HepG2 (cell line): ENCODE data around the gene SLA2. TPM values are rescaled to one million over a fixed set of nuclear protein-coding genes. Genes with fewer than 3 reads are reported as not detected.
A peak's percentile ranks its signal among the peaks of the same experiment; 100 is the strongest.

Experiments used
- BCL6 ChIP-seq: IDR thresholded peaks from 2 replicates; pipeline ENCODE4 v1.6.1; 2016; ENCODE audit warnings: missing genetic modification reagents, missing compliant biosample characterization
- EEA1 ChIP-seq: sonication (generic); formaldehyde crosslinking; IDR thresholded peaks from 2 replicates; pipeline ENCODE4 v1.5.1; 2020; ENCODE audit warnings: mild to moderate bottlenecking, missing genetic modification reagents, borderline replicate concordance
- FLYWCH1 ChIP-seq: sonication (generic); formaldehyde crosslinking; IDR thresholded peaks from 2 replicates; pipeline ENCODE4 v1.8.1; 2023; ENCODE audit warnings: mild to moderate bottlenecking, missing genetic modification reagents
- FOXK1 ChIP-seq: sonication (generic); formaldehyde crosslinking; IDR thresholded peaks from 2 replicates; pipeline ENCODE4 v1.4.0; 2020; ENCODE audit warnings: low read depth, missing genetic modification reagents, borderline replicate concordance
- HOXA3 ChIP-seq: sonication (generic); formaldehyde crosslinking; IDR thresholded peaks from 2 replicates; pipeline ENCODE4 v1.5.0; 2020; ENCODE audit warnings: missing genetic modification reagents
- PAXIP1 ChIP-seq: sonication (generic); formaldehyde crosslinking; conservative IDR thresholded peaks from 2 replicates; pipeline ENCODE4 v1.4.0; 2020; ENCODE audit warnings: mild to moderate bottlenecking, missing genetic modification reagents, moderate library complexity
- RAD21 ChIP-seq: fragments of 450-650 bp; formaldehyde crosslinking; IDR thresholded peaks from 2 replicates; pipeline ENCODE4 v1.5.0; 2020; ENCODE audit warnings: mild to moderate bottlenecking
- RCOR2 ChIP-seq: IDR thresholded peaks from 2 replicates; pipeline ENCODE4 v1.6.1; 2016; ENCODE audit warnings: missing biosample characterization, missing genetic modification reagents
- RNF2 ChIP-seq: fragments of 450-650 bp; conservative IDR thresholded peaks from 2 replicates; pipeline ENCODE4 v1.6.1; 2016; ENCODE audit warnings: low read depth
- TCF12 ChIP-seq, 2 experiments: fragments of 450-650 bp in 1 of 2; sonication (generic) in 1 of 2; formaldehyde crosslinking in 1 of 2; IDR thresholded peaks; 2 replicates each; pipeline versions ENCODE4 v1.6.1 to v1.8.0; 2017 to 2022; ENCODE audit warnings: antibody characterized with exemption in 1 of 2, mild to moderate bottlenecking in 1 of 2, missing genetic modification reagents in 1 of 2, moderate library complexity in 1 of 2
- TFE3 ChIP-seq: IDR thresholded peaks from 2 replicates; pipeline ENCODE4 v1.6.1; 2016
- THYN1 ChIP-seq: sonication (generic); formaldehyde crosslinking; IDR thresholded peaks from 2 replicates; pipeline ENCODE4 v1.8.1; 2023; ENCODE audit warnings: low read depth, mild to moderate bottlenecking, moderate library complexity, missing genetic modification reagents, borderline replicate concordance
- ZBTB20 ChIP-seq: sonication (generic); formaldehyde crosslinking; IDR thresholded peaks from 2 replicates; pipeline ENCODE4 v1.8.1; 2023; ENCODE audit warnings: missing genetic modification reagents, low read depth, mild to moderate bottlenecking, borderline replicate concordance
- ZFP1 ChIP-seq: IDR thresholded peaks from 2 replicates; pipeline ENCODE4 v1.6.1; 2016
- ZNF136 ChIP-seq: sonication (generic); formaldehyde crosslinking; IDR thresholded peaks from 2 replicates; pipeline ENCODE4 v1.8.1; 2022; ENCODE audit warnings: low read depth, mild to moderate bottlenecking, moderate library complexity, missing genetic modification reagents
- ZNF17 ChIP-seq: sonication (generic); formaldehyde crosslinking; IDR thresholded peaks from 2 replicates; pipeline ENCODE4 v1.5.0; 2020; ENCODE audit warnings: mild to moderate bottlenecking, missing genetic modification reagents
- ZNF382 ChIP-seq: sonication (generic); formaldehyde crosslinking; IDR thresholded peaks from 2 replicates; pipeline ENCODE4 v1.5.0; 2020; ENCODE audit warnings: missing genetic modification reagents, mild to moderate bottlenecking, borderline replicate concordance
- ZNF496 ChIP-seq: sonication (generic); formaldehyde crosslinking; IDR thresholded peaks from 2 replicates; pipeline ENCODE4 v1.8.1; 2023; ENCODE audit warnings: mild to moderate bottlenecking, moderate library complexity, missing genetic modification reagents; ENCODE audit not compliant: insufficient replicate concordance
- ZNF547 ChIP-seq: sonication (generic); formaldehyde crosslinking; IDR thresholded peaks from 2 replicates; pipeline ENCODE4 v1.5.1; 2020; ENCODE audit warnings: mild to moderate bottlenecking, missing genetic modification reagents
- ZNF678 ChIP-seq: sonication (generic); formaldehyde crosslinking; IDR thresholded peaks from 2 replicates; pipeline ENCODE4 v1.4.0; 2020; ENCODE audit warnings: mild to moderate bottlenecking, missing genetic modification reagents
- ZNF816 ChIP-seq: sonication (generic); formaldehyde crosslinking; IDR thresholded peaks from 2 replicates; pipeline ENCODE4 v1.8.0; 2022; ENCODE audit warnings: missing genetic modification reagents, mild to moderate bottlenecking, borderline replicate concordance
- ZSCAN30 ChIP-seq: sonication (generic); formaldehyde crosslinking; IDR thresholded peaks from 2 replicates; pipeline ENCODE4 v1.5.0; 2020; ENCODE audit warnings: mild to moderate bottlenecking, missing genetic modification reagents
- polyA plus RNA-seq, 8 experiments: library from polyadenylated mRNA; depleted of rRNA in 3 of 8; stranded (reverse) in 7 of 8; unstranded in 1 of 8; fragments of >200 nt; fragmentation: Illumina TruSeq in 4 of 8; extraction: Trizol in 4 of 8; gene quantifications; 2 replicates each; pipeline versions ENCODE4 v1.2.1 to v1.2.3, GENCODE V29; 2011 to 2016; ENCODE audit warnings: low read depth in 4 of 8, missing spikeins in 1 of 8, mixed read lengths in 1 of 8; ENCODE audit not compliant: insufficient read depth in 1 of 8
- total RNA-seq, 5 experiments: library from RNA; depleted of rRNA; stranded (reverse); fragments of >200 nt; fragmentation: Illumina TruSeq; extraction: Trizol; gene quantifications; 2 replicates each; pipeline ENCODE4 v1.2.3, GENCODE V29; 2016; ENCODE audit warnings: low read depth in 1 of 5
- TF ChIP-seq, protein P1 (sequence below): sonication (generic); formaldehyde crosslinking; IDR thresholded peaks from 2 replicates; pipeline ENCODE4 v1.5.0; 2020; ENCODE audit warnings: mild to moderate bottlenecking, missing genetic modification reagents

The SLA2 gene
- total and polyA plus RNA-seq, 2 of the 13 experiments (the other 11 are each of a cell fraction or from before 2014, with no cell fraction given) = 1.6 to 3.6 TPM

GRCh38 chr20:36605399-36606157 lies 40.4 kb downstream of the SLA2 start, which contains the start of gene RAB5IF (continued):
- peak; percentile 98 for TF ChIP-seq FOXK1 (CRISPR knock-in tag)
- TF ChIP-seq ZNF678 (CRISPR knock-in tag) = no peak; the same call in 1 of the 2 replicates
- no peak for TF ChIP-seq ZSCAN30
- no peak for TF ChIP-seq ZNF17 (CRISPR knock-in tag)
- TF ChIP-seq TFE3 (CRISPR knock-in tag) = peak; percentile 88
- peak; percentile 98 for TF ChIP-seq ZNF547
- TF ChIP-seq ZNF816 (CRISPR knock-in tag) = peak; percentile 99
- TF ChIP-seq, protein P1, sequence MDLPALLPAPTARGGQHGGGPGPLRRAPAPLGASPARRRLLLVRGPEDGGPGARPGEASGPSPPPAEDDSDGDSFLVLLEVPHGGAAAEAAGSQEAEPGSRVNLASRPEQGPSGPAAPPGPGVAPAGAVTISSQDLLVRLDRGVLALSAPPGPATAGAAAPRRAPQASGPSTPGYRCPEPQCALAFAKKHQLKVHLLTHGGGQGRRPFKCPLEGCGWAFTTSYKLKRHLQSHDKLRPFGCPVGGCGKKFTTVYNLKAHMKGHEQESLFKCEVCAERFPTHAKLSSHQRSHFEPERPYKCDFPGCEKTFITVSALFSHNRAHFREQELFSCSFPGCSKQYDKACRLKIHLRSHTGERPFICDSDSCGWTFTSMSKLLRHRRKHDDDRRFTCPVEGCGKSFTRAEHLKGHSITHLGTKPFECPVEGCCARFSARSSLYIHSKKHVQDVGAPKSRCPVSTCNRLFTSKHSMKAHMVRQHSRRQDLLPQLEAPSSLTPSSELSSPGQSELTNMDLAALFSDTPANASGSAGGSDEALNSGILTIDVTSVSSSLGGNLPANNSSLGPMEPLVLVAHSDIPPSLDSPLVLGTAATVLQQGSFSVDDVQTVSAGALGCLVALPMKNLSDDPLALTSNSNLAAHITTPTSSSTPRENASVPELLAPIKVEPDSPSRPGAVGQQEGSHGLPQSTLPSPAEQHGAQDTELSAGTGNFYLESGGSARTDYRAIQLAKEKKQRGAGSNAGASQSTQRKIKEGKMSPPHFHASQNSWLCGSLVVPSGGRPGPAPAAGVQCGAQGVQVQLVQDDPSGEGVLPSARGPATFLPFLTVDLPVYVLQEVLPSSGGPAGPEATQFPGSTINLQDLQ (CRISPR knock-in tag) = peak; percentile 93; the same call in 1 of the 2 replicates
- TF ChIP-seq ZNF496 (CRISPR knock-in tag) = no peak
- TF ChIP-seq THYN1 = no peak
- TF ChIP-seq RCOR2 (CRISPR knock-in tag) = peak; percentile 88
- TF ChIP-seq RNF2 = peak; percentile 87; the same call in 1 of the 2 replicates
- no peak for TF ChIP-seq TCF12 (IDR thresholded peaks at IDR 0.05)
- peak; percentile 56 for TF ChIP-seq TCF12 (CRISPR knock-in tag; IDR thresholded peaks at IDR 0.05)
- peak; percentile 98 for TF ChIP-seq EEA1 (CRISPR knock-in tag)
- TF ChIP-seq FLYWCH1 (CRISPR knock-in tag) = no peak
- TF ChIP-seq ZBTB20 (CRISPR knock-in tag) = peak; percentile 86
- peak; percentile 99 for TF ChIP-seq HOXA3 (CRISPR knock-in tag)
- peak; percentile 97 for TF ChIP-seq ZNF136
- peak; percentile 79 for TF ChIP-seq PAXIP1 (CRISPR knock-in tag)
- TF ChIP-seq ZNF382 (CRISPR knock-in tag) = no peak
- TF ChIP-seq RAD21 (CRISPR knock-in tag) = peak; percentile 96
- peak; percentile 83 for TF ChIP-seq BCL6 (CRISPR knock-in tag)
- peak; percentile 93 for TF ChIP-seq ZFP1
